Esophagus muscularis mucosa (tissue), 4 donors: ENCODE measurements around the gene NPBWR2. TPM values are rescaled to one million over a fixed set of nuclear protein-coding genes. Genes with fewer than 3 reads are reported as not detected.

Experiments used
- DNase-seq: peaks from one replicate; pipeline ENCODE4 v3.0.0-alpha.2; 2017; ENCODE audit errors: extremely low spot score
- H3K27ac ChIP-seq, 4 donors: fragments of 200-600 bp; sonication (generic); replicated peaks in 1 of 4; 1 replicate in 3 of 4; 2 replicates in 1 of 4; pipeline ENCODE4 v1.5.1; 2016 to 2019; ENCODE audit warnings: mild to moderate bottlenecking in 1 of 4
- H3K27me3 ChIP-seq, 4 donors: fragments of 200-600 bp; sonication (generic); one replicate each; pipeline versions ENCODE4 v1.5.1 to v1.6.0; 2016 to 2019
- H3K36me3 ChIP-seq, 4 donors: fragments of 200-600 bp; sonication (generic); one replicate each; pipeline ENCODE4 v1.5.1; 2016 to 2019
- H3K4me1 ChIP-seq, 4 donors: fragments of 200-600 bp; sonication (generic); one replicate each; pipeline ENCODE4 v1.5.1; 2016 to 2019
- H3K4me3 ChIP-seq, 4 donors: fragments of 200-600 bp; sonication (generic); 1 replicate in 2 of 4; 2 replicates in 2 of 4; pipeline ENCODE4 v1.5.1; 2016 to 2019; ENCODE audit warnings: mild to moderate bottlenecking in 4 of 4, moderate library complexity in 1 of 4
- H3K9me3 ChIP-seq, 4 donors: fragments of 200-600 bp; sonication (generic); 1 replicate in 3 of 4; 2 replicates in 1 of 4; pipeline ENCODE4 v1.5.1; 2016 to 2019
- CTCF ChIP-seq, 3 experiments: fragments of 200-600 bp in 2 of 3; fragments of 450-650 bp in 1 of 3; sonication (generic) in 2 of 3; IDR thresholded peaks; one replicate each; pipeline ENCODE4 v1.5.1; 2017 to 2019; ENCODE audit warnings: antibody characterized with exemption in 3 of 3, mild to moderate bottlenecking in 2 of 3, moderate library complexity in 1 of 3
- EP300 ChIP-seq: sonication (generic); formaldehyde crosslinking; IDR thresholded peaks from one replicate; pipeline ENCODE4 v1.6.1; 2017; ENCODE audit warnings: antibody characterized with exemption
- POLR2A ChIP-seq: fragments of 450-650 bp; IDR thresholded peaks from one replicate; pipeline ENCODE4 v1.6.1; 2017; ENCODE audit warnings: antibody characterized with exemption, moderate library complexity, mild to moderate bottlenecking, low read depth
- POLR2AphosphoS5 ChIP-seq, 2 donors: sonication (generic); formaldehyde crosslinking; IDR thresholded peaks; one replicate each; pipeline ENCODE4 v1.6.1; 2017; ENCODE audit warnings: antibody characterized with exemption in 2 of 2
- whole genome bisulfite sequencing: methylation state at CpG from one replicate; pipeline ENCODE4 v1.1.5; 2018; 5-methylcytosine and 5-hydroxymethylcytosine counted together
- intact Hi-C: fragments of 100-400 bp; cut with DNase I; formaldehyde crosslinking; loops from one replicate; pipeline ENCODE4 v1.15.1; 2023
- total RNA-seq, 4 donors: library from RNA; depleted of rRNA; stranded (reverse); fragments of >200 nt; gene quantifications; one replicate each; pipeline versions ENCODE4 v1.1.0 to v1.2.1, GENCODE V29; 2016

NPBWR2 gene
- total RNA-seq, 4 donors from 2014 or later: not detected

GRCh38 chr20:64083804-64084684 is 23.3 kb downstream of the NPBWR2 start, which contains the start of gene LKAAEAR1:
Gene LKAAEAR1 (minus strand): TSS chr20:64084398. CDS start chr20:64084219, 179 bp downstream.
- no peak within 1 kb of the TSS for H3K27ac ChIP-seq
- no peaks in the 10 kb centered on the region for H3K36me3 ChIP-seq
- no peak for TF ChIP-seq POLR2A
- no peak for TF ChIP-seq POLR2AphosphoS5 (IDR thresholded peaks at IDR 0.05)
- no peak for TF ChIP-seq EP300
- no peak for TF ChIP-seq CTCF (IDR thresholded peaks at IDR 0.05)
- intact Hi-C loops: loop anchor here (5.0 kb wide), 1 partner anchor 38 kb away; no protein-coding TSS in a partner anchor
- H3K9me3 ChIP-seq: no peaks in the 10 kb centered on the region
- peaks cover 21 to 40% (median 36%) of the 10 kb centered on the region in 4 donors for H3K4me1 ChIP-seq
- WGBS: 3% methylated on average over 12 of the region's 86 CpGs
- H3K27me3 ChIP-seq: peaks cover 0 to 62% (median 16%) of the 10 kb centered on the region in 4 donors
- DNase-seq: no peak
- peak within 1 kb of the TSS; percentile 58 to 74 (median 58) for H3K4me3 ChIP-seq

- H3K36me3 ChIP-seq: no peaks in the 10 kb centered on the region
- peaks cover 0 to 55% (median 16%) of the 10 kb centered on the region in 4 donors for H3K27me3 ChIP-seq
- TF ChIP-seq POLR2A (no peak), CTCF (IDR thresholded peaks at IDR 0.05) (peak; percentile 60 to 63 (median 62))
- no peak overlapping the region for H3K27ac ChIP-seq
- H3K9me3 ChIP-seq: no peaks in the 10 kb centered on the region
- peak overlapping the region; percentile 58 to 74 (median 58) for H3K4me3 ChIP-seq
- 0% methylated on average over 15 of the region's 52 CpGs for WGBS
- H3K4me1 ChIP-seq: peaks cover 27 to 47% (median 43%) of the 10 kb centered on the region in 4 donors
- intact Hi-C loops: loop anchor here (5.0 kb wide), 1 partner anchor 39 kb away; no protein-coding TSS in a partner anchor
- DNase-seq: no peak
Observed at GRCh38 chr20:64083378-64083803, 24.0 kb downstream of the NPBWR2 start.

- intact Hi-C loops: loop anchor here (5.0 kb wide), 1 partner anchor 39 kb away; no protein-coding TSS in a partner anchor
- no peak for DNase-seq
- no peaks in the 10 kb centered on the region for H3K9me3 ChIP-seq
- H3K4me1 ChIP-seq: peaks cover 32 to 52% (median 48%) of the 10 kb centered on the region in 4 donors
- no peak overlapping the region for H3K27ac ChIP-seq
- peak overlapping the region; percentile 58 to 74 (median 58) for H3K4me3 ChIP-seq
- no peak for TF ChIP-seq POLR2A
- TF ChIP-seq CTCF (IDR thresholded peaks at IDR 0.05): no peak
- TF ChIP-seq POLR2AphosphoS5 (IDR thresholded peaks at IDR 0.05): no peak
- no peak for TF ChIP-seq EP300
- 26% methylated on average over 11 of the region's 13 CpGs for WGBS
- H3K27me3 ChIP-seq: peaks cover 0 to 50% (median 16%) of the 10 kb centered on the region in 4 donors
- H3K36me3 ChIP-seq: no peaks in the 10 kb centered on the region
Observed at GRCh38 chr20:64082820-64083377, 24.5 kb downstream of the NPBWR2 start.

- no peak for DNase-seq
- peaks cover 36 to 54% (median 49%) of the 10 kb centered on the region in 4 donors for H3K4me1 ChIP-seq
- no peaks in the 10 kb centered on the region for H3K9me3 ChIP-seq
- H3K27ac ChIP-seq: no peak overlapping the region
- peaks cover 0 to 47% (median 16%) of the 10 kb centered on the region in 4 donors for H3K27me3 ChIP-seq
- no peak overlapping the region for H3K4me3 ChIP-seq
- TF ChIP-seq POLR2AphosphoS5 (IDR thresholded peaks at IDR 0.05) (no peak), POLR2A (no peak), EP300 (no peak), CTCF (IDR thresholded peaks at IDR 0.05) (no peak)
- intact Hi-C loops: loop anchor here (5.0 kb wide), 1 partner anchor 40 kb away; no protein-coding TSS in a partner anchor
- H3K36me3 ChIP-seq: no peaks in the 10 kb centered on the region
- 20% methylated on average over 8 of the region's 13 CpGs for WGBS
Observed at GRCh38 chr20:64082126-64082731, 25.1 kb downstream of the NPBWR2 start.
